A204.1 (cell line): ENCODE data around the gene CLINT1.
"Not testable (repeated sequence)": the region's sequence is repeated elsewhere in the genome, so short reads cannot be mapped to it uniquely, and the experiment has no call there.

Source experiments
- FAIRE-seq: peaks from 2 replicates; lab custom pipeline; 2012; peaks lifted over from hg19 to GRCh38; lab: Jason Lieb, UNC

Gene CLINT1

DNA sequence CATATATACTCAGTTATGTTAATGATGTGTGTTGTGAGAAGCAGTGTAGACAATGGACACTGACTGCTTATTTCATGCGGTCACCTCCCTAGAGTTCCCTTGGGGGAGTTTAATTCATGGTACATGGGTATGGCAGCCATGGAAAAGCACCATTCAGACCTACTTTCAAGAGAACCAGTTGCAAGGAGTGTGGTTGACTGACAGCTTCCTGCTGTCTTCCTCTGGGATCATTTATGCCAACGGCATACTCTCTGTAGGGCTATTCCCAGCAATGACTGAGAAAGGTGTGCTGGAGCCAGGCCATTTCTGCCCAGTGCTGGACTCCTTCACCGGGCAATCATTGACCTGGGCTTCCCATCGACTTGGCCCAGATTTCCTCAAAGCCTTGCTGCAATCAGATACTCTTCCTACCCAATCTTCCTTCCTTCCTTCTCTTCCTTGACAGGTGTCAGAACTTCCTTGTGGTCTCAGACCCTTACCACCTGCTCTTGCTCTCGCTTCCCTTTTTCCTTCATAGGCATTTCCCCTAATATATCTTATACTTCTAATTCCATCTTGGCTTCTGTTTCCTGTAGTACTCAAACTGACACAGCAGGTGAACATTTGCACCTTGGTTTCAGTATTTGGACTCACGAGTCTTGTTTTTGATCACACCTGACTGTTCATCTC lies 3.4 kb upstream of the CLINT1 start:
- no peak for FAIRE-seq

DNA sequence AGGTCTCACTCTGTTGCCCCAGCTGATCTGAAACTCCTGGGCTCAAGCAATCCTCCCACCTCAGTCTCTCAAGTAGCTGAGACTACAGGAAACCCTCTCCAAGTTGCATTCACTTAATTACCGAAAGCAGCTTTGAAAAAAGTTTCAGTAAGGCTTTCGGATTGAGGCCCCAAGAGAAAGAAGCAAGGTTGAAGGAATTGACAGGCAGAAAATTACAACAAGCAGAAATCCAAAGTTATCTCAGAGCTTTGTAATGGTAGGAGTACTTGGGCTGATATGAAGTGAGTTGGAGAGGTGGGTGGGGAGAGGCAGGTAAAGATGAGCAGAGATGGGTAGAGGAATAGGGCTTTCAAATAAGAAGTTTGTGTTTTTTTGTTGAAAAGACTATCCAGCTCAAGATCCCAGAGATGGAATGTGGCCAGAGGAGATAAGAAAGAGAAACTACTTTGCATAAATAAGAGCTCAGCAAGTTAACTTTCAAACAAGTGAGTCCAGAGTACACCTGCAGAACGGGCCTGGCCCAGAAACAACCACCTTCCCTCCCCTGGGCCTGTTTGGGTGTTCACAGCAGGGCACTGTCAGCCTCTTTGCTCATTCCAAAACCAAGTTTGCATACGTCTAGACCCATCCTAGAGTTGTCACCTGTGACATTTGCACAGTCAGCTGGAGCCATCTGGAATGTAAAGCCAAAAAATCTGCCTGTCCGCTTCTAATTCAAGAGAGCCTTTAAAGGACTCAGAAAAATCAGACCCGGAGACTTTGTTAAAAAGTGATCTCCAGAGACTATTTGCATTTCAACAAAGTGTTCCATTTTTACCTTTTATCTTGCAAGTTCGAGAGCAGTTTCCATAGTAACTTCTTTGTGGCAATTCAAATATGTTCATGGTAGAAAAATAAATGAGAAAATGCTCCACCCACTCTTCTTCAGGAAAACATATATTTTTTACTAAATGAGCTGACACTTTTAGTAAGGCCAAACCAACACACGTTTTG lies 2.2 kb upstream of the CLINT1 start:
- FAIRE-seq, result no peak

DNA sequence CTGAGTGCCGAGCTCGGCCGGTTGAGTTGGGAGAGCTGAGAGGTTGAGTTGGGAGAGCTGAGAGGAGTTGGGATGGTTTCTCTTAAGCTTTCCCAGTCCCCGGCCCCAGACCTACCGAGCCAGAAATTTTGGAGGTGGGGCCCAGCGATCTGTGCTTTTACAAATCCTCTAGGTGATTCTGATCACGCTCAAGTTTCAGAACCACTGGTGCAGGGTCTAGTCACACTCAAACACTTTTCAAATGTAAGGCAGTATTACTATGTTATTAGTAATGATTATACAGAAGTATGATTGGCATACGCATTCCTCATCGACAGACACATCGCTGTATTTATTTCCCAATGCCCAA lies 256 bp upstream of the CLINT1 start:
- no peak for FAIRE-seq

DNA sequence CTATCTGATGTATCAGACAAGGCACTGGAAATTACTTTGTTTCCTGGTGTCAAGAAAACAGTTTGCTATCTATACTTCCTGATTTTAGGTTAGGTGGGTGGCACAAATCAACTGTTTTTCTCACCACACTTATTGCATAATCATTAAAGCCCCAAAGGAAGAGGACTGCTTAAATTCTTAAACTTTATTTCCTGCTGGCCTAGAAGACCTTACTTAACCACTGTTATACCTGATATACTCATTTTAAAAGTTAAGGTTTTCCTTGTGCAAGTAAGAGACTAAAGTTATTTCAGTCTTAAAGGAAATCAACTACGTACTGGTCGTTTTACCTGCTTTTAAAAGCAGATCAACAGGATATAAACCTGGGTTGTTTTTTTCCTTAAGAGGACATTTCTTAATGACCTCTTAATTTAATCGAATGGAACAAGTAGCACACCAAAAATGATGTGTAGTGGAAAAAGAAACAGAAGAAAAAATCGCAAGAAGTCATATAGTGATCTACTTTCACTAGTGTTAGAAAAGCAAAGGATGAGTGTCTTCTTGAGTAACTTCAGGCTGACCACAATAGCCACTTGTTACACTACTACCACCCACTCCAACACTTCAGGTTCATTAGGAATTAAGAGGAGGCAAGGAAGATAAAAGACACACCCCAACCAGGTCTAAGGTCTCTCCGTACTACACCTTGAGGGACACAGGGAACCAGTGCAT lies 974 bp downstream of the CLINT1 start:
- FAIRE-seq, result no peak

DNA sequence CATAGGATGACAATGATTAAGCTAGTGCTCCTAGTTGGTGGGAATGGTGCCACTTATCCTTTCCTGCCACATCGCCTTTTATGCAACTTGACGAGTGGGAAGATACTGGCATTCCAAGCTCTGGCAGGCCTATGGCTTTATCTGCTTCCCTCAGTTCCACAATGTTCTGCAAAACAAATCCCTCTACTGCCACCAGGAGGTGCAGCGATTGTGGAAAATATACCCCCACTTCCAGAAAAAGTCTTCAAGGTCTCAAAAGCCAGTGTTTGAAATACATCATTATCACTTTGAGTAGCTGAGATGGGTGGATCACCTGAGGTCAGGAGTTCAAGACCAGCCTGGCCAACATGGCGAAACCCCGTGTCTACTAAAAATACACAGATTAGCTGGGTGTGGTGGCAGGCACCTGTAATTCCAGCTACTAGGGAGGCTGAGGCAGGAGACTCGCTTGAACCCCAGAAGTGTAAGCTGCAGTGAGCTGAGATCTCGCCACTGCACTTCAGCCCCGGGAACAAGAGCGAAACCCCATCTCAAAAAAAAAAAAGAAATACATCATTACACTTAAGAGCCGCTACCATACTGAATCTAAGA lies 3.4 kb downstream of the CLINT1 start:
- no peak for FAIRE-seq

DNA sequence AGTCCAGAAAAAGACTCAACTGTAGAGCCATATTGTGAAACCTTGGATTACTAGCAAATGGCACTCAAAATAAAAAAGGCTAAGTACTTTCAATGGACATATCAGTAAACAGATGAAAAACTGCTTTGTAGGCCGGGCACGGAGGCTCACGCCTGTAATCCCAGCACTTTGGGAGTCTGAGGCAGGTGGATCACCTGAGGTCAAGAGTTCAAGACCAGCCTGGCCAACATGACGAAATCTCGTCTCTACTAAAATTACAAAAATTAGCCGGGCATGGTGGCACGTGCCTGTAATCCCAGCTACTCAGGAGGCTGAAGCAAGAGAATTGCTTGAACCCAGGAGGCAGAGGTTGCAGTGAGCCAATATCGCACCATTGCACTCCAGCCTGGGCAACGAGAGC lies 5.6 kb downstream of the CLINT1 start:
- FAIRE-seq, result not testable (repeated sequence)

DNA sequence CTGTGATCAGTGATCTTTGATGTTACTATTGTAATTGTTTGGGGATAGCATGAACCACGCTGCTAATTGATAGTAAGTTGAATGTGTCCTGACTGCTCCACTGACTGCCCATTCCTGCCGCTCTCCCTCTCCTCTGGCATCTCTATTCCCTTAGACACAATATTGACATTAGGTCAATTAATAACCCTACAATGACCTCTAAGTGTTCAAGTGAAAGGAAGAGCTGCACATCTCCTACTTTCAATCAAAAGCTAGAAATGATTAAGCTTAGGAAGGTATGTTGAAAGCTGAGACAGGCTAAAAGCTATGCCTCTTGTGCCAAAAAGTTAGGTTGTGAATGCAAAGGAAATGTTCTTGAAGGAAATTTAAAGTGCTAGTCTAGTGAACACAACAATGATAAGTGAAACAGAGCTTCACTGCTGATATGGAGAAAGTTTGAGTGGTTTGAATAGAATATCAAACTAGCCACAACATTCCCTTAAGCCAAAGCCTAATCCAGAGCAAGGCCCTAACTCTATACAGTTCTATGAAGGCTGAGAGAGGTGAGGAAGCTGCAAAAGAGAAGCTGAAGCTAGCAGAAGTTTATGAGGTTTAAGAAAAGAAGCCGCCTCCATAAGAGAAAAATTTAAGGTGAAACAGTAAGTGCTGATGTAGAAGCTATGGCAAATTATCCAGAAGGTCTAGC lies 12.9 kb downstream of the CLINT1 start:
- no peak for FAIRE-seq

DNA sequence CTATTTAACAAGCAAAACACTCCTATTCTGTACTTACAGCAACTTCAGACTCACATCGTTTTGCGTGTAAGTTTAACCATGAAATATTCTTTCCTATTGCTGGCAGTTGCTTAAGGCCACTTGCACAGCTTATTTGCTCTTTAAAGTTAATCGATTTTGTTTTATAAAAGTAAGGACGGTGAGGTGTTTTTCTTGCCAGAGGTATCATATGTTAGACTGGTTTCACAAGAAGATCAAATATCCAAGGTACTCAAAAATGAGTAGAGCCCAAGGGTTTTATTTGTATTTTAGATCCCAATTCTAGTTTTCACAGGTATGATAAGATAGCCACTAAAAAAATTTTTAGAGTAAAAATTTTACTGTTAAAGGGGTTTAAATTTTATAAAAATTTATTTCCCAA lies 16.2 kb downstream of the CLINT1 start:
- no peak for FAIRE-seq

DNA sequence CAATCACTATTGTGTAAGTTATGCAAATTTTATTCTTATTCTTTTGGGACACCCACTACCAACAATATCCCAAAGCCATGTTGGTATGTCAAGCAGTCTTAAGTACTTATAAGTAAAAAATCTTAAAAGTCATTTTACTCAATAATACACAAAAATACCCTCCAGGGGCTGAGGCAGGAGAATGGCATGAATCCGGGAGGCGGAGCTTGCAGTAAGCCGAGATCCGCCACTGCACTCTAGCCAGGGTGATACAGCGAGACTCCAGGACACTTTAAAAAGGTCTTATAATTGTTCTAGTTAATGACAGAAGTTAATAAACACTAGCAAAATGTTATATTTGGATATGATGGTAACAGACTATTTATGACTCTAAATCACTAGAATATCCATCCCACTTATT lies 16.8 kb downstream of the CLINT1 start:
- FAIRE-seq, result no peak

DNA sequence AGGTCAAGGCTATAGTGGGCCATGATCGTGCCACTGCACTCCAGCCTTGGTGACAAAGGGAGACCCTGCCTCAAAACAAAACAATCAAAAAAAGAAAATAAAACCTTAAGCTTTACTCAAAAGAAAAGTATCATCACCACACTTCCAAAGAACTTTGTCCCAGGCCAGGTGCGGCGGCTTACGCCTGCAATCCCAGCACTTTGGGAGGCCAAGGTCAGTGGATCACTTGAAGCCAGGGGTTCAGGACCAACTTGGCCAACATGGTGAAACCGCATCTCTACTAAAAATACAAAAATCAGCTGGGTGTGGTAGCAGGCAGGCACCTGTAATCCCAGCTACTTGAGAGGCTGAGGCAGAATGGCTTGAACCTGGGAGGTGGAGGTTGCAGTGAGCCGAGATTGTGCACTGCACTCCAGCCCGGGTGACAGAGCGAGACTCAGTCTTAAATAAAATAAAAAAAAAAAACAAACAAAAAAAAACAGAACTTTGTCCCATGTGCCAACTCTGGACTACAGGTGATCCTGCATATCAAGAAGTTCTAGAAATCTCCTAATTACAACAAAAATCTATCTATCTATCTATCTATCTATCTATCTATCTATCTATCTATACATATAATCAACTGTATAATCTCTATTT lies 19.7 kb downstream of the CLINT1 start:
- FAIRE-seq, result no peak

DNA sequence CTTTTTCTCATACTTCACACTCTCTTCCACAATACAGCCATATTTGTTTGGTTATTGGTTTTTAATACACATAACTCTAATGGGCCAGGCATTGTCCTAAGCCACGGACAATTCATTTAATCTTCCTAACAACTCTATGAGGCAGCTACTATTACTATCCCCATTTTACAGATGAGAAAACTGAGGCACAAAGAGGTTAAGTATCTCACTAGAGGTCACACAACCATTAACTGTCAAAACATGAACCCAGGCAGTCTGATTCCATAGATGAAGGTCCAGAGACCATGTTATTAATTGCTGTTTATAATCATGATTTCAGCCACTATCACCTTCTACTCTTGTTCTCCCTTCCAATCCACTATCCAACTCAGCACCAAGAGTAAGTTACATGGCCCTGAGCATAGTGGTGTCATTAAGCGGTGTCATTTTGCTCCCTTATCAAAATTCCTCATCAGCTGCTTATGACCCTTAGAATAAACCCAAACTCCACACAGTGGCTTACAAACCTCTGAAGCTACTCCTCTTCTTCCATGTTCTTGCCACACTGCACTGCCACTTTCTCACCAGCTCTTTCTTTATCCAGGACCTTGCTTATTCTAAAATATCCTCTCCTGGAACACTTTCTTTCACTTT lies 22.7 kb downstream of the CLINT1 start:
- no peak for FAIRE-seq

DNA sequence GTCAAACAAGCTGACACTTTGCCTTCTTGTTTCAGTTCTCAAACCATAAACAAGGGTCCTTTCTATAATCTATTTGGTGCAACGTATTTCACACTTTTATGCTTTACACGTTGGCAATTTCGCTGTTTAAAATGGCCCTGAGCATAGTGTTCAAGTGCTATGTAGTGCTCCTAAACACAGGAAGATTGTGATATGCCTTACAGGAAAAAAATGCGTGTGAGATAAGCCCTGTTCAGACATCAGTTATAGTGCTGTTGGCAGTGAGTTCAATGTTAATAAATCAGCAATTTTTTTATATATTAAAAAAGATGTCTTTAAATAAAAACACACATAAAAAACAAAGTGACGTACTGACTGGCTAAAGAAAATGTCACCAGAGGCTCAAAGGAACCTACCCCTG lies 23.9 kb downstream of the CLINT1 start:
- FAIRE-seq, result no peak

DNA sequence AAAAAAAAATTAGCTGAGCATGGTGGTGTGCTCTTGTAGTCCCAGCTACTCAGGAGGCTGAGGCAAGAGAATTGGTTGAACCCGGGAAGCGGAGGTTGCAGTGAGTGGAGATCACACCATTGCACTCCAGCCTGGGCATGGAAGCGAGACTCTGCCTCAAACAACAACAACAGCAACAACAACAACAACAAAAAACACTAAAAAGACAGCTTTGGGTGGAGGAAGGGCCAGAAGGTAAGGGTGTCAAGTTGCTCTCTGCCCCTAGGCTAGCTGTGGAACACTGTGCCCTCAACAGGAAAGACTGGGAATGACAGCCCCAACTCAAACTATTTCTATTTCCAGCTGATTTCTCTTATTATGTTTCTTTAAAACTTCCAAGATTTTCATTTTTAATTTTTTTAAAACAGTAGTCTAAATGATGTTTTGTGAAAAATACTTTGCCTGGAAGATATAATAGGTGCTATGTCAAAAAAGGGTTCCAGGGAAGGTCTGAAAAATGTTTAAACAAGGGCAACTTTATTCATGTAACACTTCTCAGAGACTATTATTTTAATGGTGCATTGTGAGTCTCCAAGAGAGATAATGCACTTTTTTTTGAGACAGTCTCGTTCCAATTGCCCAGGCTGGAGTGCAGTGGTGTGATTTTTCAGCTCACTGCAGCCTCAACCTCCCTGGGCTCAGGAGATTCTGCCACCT lies 29.9 kb downstream of the CLINT1 start:
- FAIRE-seq, result peak; percentile 14

DNA sequence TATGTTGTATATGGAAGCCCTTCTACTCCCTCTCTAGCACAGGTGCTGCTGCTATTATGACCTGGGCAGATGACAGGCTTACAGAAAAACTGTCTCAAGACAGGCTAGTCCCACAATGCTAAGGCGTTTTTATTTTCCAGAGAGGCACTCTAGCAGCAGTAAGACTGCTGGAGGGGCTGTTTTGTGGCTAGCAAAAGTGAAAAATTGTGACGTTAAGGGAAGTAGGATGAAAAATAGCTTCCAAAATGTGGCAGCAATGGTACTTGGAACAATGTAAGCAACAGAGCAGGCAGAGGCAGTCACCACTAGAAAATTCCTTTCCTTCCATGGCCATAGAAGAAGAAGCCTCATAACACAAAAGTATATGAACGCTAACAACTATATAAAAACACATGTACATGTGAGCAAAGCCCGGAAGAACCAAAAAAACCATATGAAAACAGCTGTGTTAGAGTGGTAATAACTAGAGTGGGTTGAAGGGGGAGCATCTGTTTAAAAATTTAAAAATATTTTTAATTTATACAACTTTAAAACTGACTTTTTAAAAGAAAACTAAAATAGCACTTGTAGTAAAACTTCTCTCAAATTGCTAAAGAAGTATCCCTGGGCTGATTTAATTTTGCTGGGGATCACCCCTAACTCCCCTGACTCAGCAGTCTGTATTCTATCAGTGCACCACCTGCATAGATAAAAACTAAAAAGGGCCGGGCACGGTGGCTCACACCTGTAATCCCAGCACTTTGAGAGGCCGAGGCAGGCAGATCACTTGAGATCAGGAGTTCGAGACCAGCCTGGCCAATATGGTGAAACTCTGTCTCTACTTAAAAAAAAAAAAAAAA lies 30.6 kb downstream of the CLINT1 start:
- no peak for FAIRE-seq

DNA sequence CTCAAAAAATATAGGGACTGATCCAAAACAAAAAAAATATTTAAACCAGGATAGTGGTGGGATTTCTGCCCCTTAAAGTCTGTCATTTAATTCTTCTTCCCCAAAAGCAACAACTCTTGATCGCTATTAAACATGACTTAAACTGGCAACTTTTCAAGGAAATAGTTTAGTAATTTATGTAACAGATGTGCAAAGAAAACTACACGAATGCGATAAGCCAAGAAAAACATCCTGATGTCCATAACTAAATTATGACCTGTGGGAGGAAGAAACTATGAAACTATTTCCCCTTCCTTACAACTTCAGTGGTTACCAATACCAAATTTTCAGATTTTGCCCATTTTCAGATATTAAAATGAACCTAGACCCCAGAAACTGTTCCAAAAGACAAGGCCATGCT lies 31.5 kb downstream of the CLINT1 start:
- no peak for FAIRE-seq

DNA sequence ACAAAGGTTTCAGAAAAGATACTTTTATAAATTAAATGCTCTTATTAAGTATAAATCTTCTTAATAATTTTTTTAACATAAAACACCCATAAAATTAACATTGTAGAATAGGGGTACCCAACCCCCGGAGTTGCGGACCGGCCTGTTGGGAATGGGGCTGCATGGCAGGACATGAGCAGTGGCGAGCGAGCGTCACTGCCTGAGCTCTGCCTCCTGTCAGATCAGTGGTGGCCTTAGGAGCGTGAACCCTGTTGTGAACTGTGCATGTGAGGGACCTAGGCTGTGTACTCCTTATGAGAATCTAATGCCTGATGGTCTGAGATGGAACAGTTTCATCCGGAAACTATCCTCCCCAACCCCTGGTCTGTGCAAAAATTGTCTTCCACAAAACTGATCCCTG lies 35.3 kb downstream of the CLINT1 start:
- no peak for FAIRE-seq

DNA sequence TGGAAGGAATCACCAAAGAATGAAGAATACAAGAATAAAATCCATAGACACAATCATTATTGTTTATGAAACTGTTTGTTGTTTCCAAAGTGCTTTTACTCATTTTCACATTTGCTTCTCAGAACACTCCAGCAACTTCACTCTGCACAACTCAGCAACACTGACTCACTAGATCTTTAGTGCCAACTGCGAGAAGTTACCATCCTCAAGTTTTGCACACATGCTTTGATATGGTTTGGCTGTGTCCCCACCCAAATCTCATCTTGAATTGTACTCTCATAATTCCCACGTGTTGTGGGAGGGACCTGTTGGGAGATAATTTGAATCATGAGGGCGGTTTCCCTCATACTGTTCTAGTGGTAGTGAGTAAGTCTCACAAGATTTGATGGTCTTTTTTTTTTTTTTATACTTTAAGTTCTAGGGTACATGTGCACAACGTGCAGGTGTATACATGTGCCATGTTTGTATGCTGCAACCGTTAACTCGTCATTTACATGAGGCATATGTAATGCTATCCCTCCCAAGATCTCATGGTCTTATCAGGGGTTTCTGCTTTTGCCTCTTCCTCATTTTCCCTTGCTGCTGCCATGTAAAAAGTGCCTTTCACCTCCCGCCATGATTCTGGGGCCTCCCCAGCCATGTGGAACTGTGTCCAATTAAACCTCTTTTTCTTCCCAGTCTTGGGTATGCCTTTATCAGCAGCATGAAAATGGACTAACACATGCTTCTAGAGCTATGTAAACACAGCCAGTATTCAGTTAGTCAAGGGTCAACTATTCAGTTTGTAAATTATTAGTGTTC lies 36.9 kb downstream of the CLINT1 start:
- FAIRE-seq, result no peak

DNA sequence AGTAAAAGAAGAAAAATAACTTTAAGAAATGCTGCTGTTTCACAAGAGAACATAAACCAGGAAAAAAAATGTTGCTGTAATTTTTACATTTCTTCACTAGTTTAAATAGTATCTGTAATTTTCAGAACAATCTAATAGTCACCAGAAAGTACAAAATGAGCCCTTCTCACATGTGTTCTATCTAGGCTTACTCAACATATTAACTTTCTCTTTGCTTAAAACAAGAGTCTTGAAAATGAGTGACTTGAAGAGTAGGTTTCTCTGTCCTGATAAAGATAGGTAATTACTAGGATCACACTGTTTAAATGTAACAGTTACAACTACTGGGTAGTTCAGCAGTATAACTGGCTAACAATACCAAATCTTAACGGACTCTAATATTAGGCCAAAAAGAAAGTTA lies 37.5 kb downstream of the CLINT1 start:
- no peak for FAIRE-seq
